ENCODE results near the gene NPFFR1. TPM values are rescaled to one million over a fixed set of nuclear protein-coding genes. Genes with fewer than 3 reads are reported as not detected.

Gene NPFFR1
- total RNA-seq, 4 donors from 2014 or later, result 0.19 to 0.32 TPM; not detected in 2

- DNase-seq, result no peak
- no peaks in the 10 kb centered on the region for H3K27me3 ChIP-seq
- TF ChIP-seq CTCF (IDR thresholded peaks at IDR 0.05) (no peak), POLR2A (IDR thresholded peaks at IDR 0.05) (no peak)
- WGBS, 2 donors, result 94% methylated on average over 5 of the region's 7 CpGs; no CpG with 5 or more reads in 1 of the 2 donors
- H3K36me3 ChIP-seq, result no peaks in the 10 kb centered on the region
- no peaks in the 10 kb centered on the region for H3K9me3 ChIP-seq
- no peak overlapping the region for H3K27ac ChIP-seq
- no peak overlapping the region for H3K4me3 ChIP-seq
- H3K4me1 ChIP-seq, result peaks cover 0 to 7% (median 0%) of the 10 kb centered on the region in 3 donors
- intact Hi-C loops (cut with DNase I), result no loop called here
Observed at GRCh38 chr10:70309661-70310060, 25.9 kb upstream of the NPFFR1 start.

GRCh38 chr10:70308121-70309060, 24.6 kb upstream of the NPFFR1 start:
- Histone ChIP-seq H3K36me3 (no peaks in the 10 kb centered on the region), H3K4me1 (peaks cover 0 to 7% (median 0%) of the 10 kb centered on the region in 3 donors), H3K27me3 (no peaks in the 10 kb centered on the region), H3K4me3 (no peak overlapping the region), H3K27ac (no peak overlapping the region), H3K9me3 (no peaks in the 10 kb centered on the region)
- 92 to 94% methylated on average over 10 to 16 of the region's 19 CpGs for WGBS, 2 donors
- no peak for DNase-seq
- intact Hi-C loops (cut with DNase I), result no loop called here
- TF ChIP-seq POLR2A (IDR thresholded peaks at IDR 0.05), result no peak
- no peak for TF ChIP-seq CTCF (IDR thresholded peaks at IDR 0.05)

GRCh38 chr10:70306886-70307520, 23.2 kb upstream of the NPFFR1 start:
- WGBS, 2 donors, result 79 to 89% methylated on average over 5 of the region's 5 CpGs
- intact Hi-C loops (cut with DNase I), result no loop called here

GRCh38 chr10:70306181-70306705, 22.4 kb upstream of the NPFFR1 start:
- H3K9me3 ChIP-seq, result no peaks in the 10 kb centered on the region
- H3K36me3 ChIP-seq, result no peaks in the 10 kb centered on the region
- no peaks in the 10 kb centered on the region for H3K4me1 ChIP-seq
- no peaks in the 10 kb centered on the region for H3K27me3 ChIP-seq
- DNase-seq, result no peak
- H3K27ac ChIP-seq, result no peak overlapping the region
- intact Hi-C loops (cut with DNase I), result no loop called here
- no peak for TF ChIP-seq POLR2A (IDR thresholded peaks at IDR 0.05)
- TF ChIP-seq CTCF (IDR thresholded peaks at IDR 0.05), result no peak
- 92 to 93% methylated on average over 4 of the region's 4 CpGs for whole genome bisulfite sequencing, 2 donors
- no peak overlapping the region for H3K4me3 ChIP-seq

More at GRCh38 chr10:70306886-70307520, 23.2 kb upstream of the NPFFR1 start:
- DNase-seq, result no peak
- no peak overlapping the region for H3K27ac ChIP-seq
- H3K4me3 ChIP-seq, result no peak overlapping the region
- H3K4me1 ChIP-seq, result no peaks in the 10 kb centered on the region
- H3K9me3 ChIP-seq, result no peaks in the 10 kb centered on the region
- no peaks in the 10 kb centered on the region for H3K36me3 ChIP-seq
- TF ChIP-seq POLR2A (IDR thresholded peaks at IDR 0.05) (no peak), CTCF (IDR thresholded peaks at IDR 0.05) (no peak)
- no peaks in the 10 kb centered on the region for H3K27me3 ChIP-seq

GRCh38 chr10:70303730-70304129, 19.9 kb upstream of the NPFFR1 start:
- Histone ChIP-seq H3K36me3 (no peaks in the 10 kb centered on the region), H3K4me3 (no peak overlapping the region), H3K4me1 (no peaks in the 10 kb centered on the region), H3K27me3 (no peaks in the 10 kb centered on the region), H3K27ac (no peak overlapping the region), H3K9me3 (no peaks in the 10 kb centered on the region)
- no peak for DNase-seq
- no peak for TF ChIP-seq CTCF (IDR thresholded peaks at IDR 0.05)
- no peak for TF ChIP-seq POLR2A (IDR thresholded peaks at IDR 0.05)
- WGBS, 2 donors, result 77% methylated on average over 2 of the region's 2 CpGs
- intact Hi-C loops (cut with DNase I), result no loop called here

All from esophagus squamous epithelium (tissue), 5 donors.